ENCODE results near the gene PIH1D2. TPM values are rescaled to one million over a fixed set of nuclear protein-coding genes. Genes with fewer than 3 reads are reported as not detected.

The PIH1D2 gene, protein sequence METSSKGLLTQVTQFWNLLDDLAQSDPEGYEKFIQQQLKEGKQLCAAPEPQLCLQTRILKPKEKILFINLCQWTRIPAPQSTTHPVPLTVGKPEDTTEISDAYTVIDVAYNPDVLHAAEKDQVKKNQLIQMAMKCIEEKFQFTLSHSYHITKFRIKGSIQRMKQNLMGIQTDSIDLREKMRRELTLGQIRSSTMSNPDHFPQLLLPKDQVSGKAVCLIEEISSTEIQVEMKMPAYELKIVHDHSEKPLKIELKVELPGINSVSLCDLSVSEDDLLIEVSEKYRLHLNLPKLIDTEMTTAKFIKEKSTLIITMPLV
- total RNA-seq (10 to 100 TPM in 1 of 5 donors, 1 to 10 TPM in 1, under 1 TPM in 1, not detected in 2; 0.55 to 12.5 (median 3.3) TPM), polyA plus RNA-seq (1 to 10 TPM; 1.6 to 4.4 (median 2.9) TPM)
- long read RNA-seq, donor 1, partial matches to known transcripts = 5 of 5 reads
- long read RNA-seq, donor 1, other reads (novel, unspliced or antisense) = 0 of 5 reads
- long read RNA-seq, donor 2, partial matches to known transcripts = 0 of 1 reads
- long read RNA-seq, donor 2, other reads (novel, unspliced or antisense) = 0 of 1 reads
- long read RNA-seq, donor 3 = 0 reads
- long read RNA-seq, donor 4 = 0 reads
- long read RNA-seq, donor 5 = 0 reads
- long read RNA-seq, donor 6, partial matches to known transcripts = 39 of 58 reads
- long read RNA-seq, donor 6, other reads (novel, unspliced or antisense) = 19 of 58 reads
- long read RNA-seq, donor 7 = 0 reads
- long read RNA-seq, donor 8 = 0 reads
- long read RNA-seq, donor 9, partial matches to known transcripts = 135 of 214 reads
- long read RNA-seq, donor 9, other reads (novel, unspliced or antisense) = 79 of 214 reads
- long read RNA-seq, donor 10 = 0 reads

DNA sequence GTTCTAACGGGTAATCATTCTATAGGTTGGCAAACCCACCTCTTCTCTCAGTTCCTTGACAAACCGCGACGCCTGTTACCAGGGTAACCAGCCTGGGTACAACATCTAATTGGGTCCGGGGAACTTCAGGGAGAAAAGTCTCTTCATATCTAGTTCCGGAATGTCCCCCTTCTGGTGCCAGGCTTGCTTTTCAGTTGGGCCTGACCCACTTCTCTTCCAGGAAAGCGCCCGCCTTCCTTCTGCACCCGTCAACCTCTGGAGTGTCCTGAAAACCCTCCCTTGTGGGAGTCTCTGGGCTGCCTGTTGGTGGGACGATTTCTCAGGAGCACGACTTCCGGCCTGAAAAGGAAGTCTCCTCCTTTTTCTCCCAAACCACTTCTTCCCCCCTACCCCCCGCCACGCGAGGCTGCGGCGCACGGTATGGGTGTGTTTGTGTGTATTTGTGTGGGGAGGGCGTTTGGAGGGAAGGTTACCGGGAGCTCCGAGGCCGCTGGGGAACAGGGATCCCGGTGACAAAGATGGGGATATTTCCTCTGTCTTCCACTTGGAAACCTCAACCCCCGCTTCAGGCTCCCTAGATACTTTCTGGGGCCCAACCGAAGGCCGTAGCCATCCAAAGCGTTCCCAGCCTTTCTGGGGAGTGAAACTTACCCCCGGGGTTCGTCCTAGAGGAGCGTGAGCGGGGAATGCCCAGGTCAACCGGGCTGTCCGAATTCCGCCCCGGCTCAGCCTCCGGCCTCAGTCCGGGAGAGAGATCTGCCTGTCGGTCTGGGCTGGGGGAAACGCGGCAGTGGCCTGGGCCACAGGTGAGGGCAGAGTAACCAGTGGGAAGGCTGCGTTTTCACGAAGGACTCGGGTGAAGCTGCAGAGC is at the start of gene PIH1D2, which contains the start of gene NKAPD1:
TSS of gene PIH1D2 (minus strand) at position 77 of the 871 bp plus-strand sequence. CDS start 843 bp downstream, outside the sequence.
TSS of gene NKAPD1 (plus strand) at position 359 of the 871 bp plus-strand sequence. CDS start 1,276 bp downstream, outside the sequence.
- WGBS, 5 donors = 0 to 1% (median 0%) methylated on average over 39 to 43 of the region's 43 CpGs
- peak; percentile 82 to 93 for DNase-seq
- H3K27me3 ChIP-seq = no peaks in the 10 kb centered on the region
- peak within 1 kb of the TSS; percentile 69 to 98 (median 86) for H3K4me3 ChIP-seq
- intact Hi-C loops (cut with DNase I; ENCODE audit: low total_unique reads) = no loop called here
- H3K36me3 ChIP-seq = peaks cover 9 to 38% (median 36%) of the 10 kb centered on the region in 4 donors
- peak in 2 of 3 donors; percentile 43 to 80 for TF ChIP-seq POLR2AphosphoS5 (IDR thresholded peaks at IDR 0.05)
- no peak for TF ChIP-seq EP300 (IDR thresholded peaks at IDR 0.05)
- TF ChIP-seq, protein P1, sequence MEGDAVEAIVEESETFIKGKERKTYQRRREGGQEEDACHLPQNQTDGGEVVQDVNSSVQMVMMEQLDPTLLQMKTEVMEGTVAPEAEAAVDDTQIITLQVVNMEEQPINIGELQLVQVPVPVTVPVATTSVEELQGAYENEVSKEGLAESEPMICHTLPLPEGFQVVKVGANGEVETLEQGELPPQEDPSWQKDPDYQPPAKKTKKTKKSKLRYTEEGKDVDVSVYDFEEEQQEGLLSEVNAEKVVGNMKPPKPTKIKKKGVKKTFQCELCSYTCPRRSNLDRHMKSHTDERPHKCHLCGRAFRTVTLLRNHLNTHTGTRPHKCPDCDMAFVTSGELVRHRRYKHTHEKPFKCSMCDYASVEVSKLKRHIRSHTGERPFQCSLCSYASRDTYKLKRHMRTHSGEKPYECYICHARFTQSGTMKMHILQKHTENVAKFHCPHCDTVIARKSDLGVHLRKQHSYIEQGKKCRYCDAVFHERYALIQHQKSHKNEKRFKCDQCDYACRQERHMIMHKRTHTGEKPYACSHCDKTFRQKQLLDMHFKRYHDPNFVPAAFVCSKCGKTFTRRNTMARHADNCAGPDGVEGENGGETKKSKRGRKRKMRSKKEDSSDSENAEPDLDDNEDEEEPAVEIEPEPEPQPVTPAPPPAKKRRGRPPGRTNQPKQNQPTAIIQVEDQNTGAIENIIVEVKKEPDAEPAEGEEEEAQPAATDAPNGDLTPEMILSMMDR (IDR thresholded peaks at IDR 0.05) = peak in 1 of 7 experiments; percentile 26
- H3K27ac ChIP-seq = peak within 1 kb of the TSS; percentile 85 to 96 (median 91)
- H3K9me3 ChIP-seq = no peaks in the 10 kb centered on the region
- peaks cover 9 to 36% (median 20%) of the 10 kb centered on the region in 4 donors for H3K4me1 ChIP-seq

DNA sequence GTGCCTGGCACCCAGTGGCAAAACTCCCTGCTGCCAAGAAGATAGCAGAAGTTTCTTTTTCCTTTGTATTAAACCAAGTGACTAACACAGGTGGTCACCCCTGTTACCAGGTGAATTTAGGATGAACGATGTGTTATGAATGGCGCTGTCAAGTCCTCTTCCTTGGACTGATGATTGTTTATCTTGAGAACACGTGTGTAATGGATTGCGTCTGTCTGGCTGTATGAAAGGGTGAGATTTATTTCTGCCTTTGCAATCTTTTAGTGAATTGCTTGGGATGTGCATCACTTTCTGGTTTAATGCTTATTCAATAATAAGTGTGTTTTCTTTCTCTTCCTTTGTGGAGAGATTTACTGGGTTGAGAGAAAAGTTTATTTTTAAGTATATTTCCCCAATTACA is 49.3 kb upstream of the PIH1D2 start:
- H3K27me3 ChIP-seq = no peaks in the 10 kb centered on the region
- no peaks in the 10 kb centered on the region for H3K9me3 ChIP-seq
- DNase-seq = no peak
- H3K4me1 ChIP-seq = no peaks in the 10 kb centered on the region
- intact Hi-C loops (cut with DNase I; ENCODE audit: low total_unique reads) = no loop called here
- H3K4me3 ChIP-seq = no peak overlapping the region
- TF ChIP-seq POLR2AphosphoS5 (IDR thresholded peaks at IDR 0.05) (no peak), POLR2A (IDR thresholded peaks at IDR 0.05) (no peak), EP300 (IDR thresholded peaks at IDR 0.05) (no peak)
- TF ChIP-seq, protein P1 (IDR thresholded peaks at IDR 0.05) = no peak
- peaks cover 0 to 8% (median 3%) of the 10 kb centered on the region in 4 donors for H3K36me3 ChIP-seq
- whole genome bisulfite sequencing, 5 donors = 23 to 48% (median 33%) methylated on average over 4 of the region's 4 CpGs
- H3K27ac ChIP-seq = no peak overlapping the region

DNA sequence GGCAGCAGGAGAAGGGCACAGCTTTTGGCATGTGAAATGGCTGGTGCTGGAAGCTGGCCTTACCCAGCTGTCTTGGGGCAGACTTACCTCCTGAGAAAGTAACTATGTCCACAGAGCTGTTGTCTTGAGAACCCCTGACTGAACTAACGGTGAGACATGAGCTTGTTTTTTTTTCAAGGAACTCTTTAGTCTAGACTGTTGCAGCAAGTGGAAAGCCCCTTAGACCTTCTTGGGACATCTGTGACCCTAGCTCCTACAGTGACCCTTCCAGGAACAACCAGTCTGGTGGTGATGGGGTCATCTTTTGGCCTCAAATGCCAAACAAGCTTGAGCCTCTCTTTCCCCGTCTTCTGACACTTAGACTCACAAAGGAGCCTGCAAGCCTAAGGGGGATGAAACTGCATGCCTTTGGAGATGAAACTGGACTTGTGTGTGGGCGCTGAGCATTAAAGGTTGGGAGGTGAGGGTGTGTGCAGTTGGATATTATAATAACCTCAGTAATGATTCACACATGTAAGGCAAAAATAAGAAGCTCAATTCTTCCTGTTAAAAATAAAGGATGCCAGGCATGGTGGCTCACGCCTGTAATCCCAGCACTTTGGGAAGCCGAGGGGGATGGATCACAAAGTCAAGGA is 48.3 kb upstream of the PIH1D2 start:
- 88 to 96% (median 92%) methylated on average over 5 of the region's 5 CpGs for WGBS, 5 donors

More for the DNA sequence above, 48.3 kb upstream of the PIH1D2 start:
- Histone ChIP-seq H3K27ac (no peak overlapping the region), H3K9me3 (no peaks in the 10 kb centered on the region), H3K4me1 (no peaks in the 10 kb centered on the region), H3K4me3 (no peak overlapping the region), H3K36me3 (peaks cover 0 to 8% (median 3%) of the 10 kb centered on the region in 4 donors), H3K27me3 (no peaks in the 10 kb centered on the region)
- TF ChIP-seq POLR2A (IDR thresholded peaks at IDR 0.05) = no peak
- no peak for TF ChIP-seq POLR2AphosphoS5 (IDR thresholded peaks at IDR 0.05)
- TF ChIP-seq, protein P1 (IDR thresholded peaks at IDR 0.05) = no peak
- no peak for TF ChIP-seq EP300 (IDR thresholded peaks at IDR 0.05)
- DNase-seq = no peak
- intact Hi-C loops (cut with DNase I; ENCODE audit: low total_unique reads) = no loop called here

Measured in stomach (tissue), 19 donors.